Stimulated activated CD4-positive, alpha-beta T cell treated with anti-CD3 and anti-CD28 coated beads, Interleukin-15, amount 100 ng/mL, for 1 hour (primary cell): ENCODE measurements around the gene POLR3H.

Experiments
- DNase-seq, 2 donors: peaks; one replicate each; pipeline ENCODE4 v3.0.0-alpha.2; 2020; ENCODE audit warnings: low read depth in 1 of 2, low spot score in 1 of 2

Gene POLR3H

DNA sequence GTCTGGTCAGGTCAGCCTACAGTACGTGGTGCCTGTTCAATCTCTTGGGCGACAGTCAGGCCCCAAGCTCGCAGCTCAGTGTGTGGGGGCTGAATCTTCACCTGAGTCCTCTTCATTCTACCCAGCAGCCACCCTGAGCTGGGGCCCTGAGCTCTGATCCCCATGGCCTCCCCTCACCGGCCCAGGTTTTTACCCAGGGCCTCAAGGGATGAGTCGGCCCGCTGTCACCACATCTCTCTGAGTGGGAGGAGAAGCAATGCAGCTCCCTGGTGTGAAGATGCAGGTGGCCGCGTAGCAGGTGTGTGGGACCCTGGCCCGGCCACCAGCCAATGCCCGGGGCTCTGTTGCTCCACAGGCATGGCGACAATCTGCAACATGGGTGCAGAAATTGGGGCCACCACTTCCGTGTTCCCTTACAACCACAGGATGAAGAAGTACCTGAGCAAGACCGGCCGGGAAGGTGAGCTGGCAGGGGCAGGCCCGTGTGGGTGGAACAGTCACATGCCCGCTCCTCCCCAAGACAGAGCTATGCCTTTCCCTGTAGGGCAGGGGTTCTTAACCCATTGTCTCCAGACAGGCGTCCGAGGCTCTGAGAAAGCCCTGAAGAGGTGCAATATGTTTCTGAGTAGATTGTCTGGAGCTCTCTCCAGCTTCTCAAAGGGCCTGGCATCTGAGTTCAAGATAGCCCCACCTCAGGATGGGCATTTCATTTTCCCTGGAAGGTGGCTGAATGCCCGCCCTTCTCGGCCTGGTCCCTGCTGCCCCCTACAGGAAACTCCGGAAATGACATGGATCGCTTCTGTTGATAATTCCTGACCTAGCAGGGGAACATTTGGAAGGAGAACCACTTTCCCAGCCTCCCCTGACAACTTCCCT is 26.9 kb downstream of the POLR3H start:
- peak in 1 of 2 donors; percentile 25 for DNase-seq

DNA sequence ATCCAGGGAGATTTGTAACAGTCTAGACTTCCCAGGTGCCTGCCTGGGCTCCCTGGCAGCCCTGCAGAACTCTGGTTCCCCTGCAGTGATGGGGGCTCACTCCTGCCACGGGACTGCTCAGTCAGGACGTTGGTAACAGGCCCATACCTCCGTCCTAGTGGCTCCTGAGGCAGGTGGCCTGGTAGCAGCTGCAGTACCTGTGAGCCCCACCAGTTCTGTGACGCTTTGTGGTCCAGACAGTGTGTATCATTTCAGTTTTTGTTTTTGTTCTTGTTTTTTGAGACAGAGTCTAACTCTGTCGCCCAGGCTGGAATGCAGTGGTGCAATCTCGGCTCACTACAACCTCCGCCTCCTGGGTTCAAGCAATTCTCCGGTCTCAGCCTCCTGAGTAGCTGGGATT is 27.8 kb downstream of the POLR3H start:
- DNase-seq = no peak

DNA sequence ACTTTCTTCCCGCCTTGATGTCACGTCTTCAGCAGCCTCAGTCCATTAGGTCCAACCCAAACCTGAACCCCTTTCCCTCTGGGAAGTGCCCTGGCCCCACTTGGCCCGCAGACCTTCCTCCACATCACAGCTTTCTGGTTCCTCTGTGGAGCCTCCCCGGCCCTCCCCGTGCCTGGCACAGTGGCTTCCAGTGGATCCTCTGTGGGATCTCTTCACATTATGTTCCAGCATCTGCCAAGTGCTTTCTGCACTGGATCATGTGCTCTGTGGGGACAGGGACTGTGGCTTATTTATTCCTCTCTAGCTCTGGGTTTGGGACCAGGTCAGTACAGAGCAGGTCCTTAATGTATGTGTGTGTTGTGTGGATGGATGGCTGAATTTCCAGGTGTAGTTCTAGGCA is 30.9 kb downstream of the POLR3H start:
- DNase-seq = no peak

DNA sequence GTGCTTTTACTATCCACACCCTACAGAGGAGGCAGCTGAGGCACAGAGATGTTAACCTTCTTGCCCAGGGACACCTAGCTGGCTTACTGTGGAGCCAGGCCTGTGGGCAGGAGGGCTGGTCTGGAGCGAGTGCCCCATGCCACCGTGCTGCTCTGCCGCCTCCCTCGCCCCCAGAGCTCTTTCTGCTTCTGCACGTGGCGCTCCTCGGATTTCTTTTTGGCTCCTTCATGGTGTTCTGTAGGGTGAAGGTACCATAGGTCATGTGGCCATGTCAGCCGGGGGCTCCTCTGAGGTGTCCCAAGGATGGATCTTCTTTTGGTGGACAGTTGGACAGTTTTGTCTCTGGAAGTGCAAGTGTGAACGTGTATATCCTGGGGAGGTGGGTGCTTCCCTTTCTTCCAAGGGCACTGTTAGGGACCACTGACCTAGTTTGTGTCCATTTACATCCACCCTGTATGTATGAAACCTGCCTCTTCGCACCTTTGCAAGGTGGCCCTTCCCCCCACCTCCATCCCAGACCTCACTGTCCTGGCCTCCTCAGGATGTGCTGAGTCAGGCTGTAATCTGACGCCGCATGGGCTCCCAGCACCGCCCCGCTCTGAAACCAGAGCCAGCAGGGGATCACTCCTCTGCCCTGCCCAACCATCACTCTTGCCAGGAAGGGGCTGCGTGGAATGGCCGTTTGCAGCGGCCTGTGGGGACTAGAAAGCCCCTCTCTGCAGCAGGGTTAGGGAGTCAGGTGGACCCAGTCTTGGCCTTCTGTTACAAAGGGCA is 31.7 kb downstream of the POLR3H start:
- no peak for DNase-seq

DNA sequence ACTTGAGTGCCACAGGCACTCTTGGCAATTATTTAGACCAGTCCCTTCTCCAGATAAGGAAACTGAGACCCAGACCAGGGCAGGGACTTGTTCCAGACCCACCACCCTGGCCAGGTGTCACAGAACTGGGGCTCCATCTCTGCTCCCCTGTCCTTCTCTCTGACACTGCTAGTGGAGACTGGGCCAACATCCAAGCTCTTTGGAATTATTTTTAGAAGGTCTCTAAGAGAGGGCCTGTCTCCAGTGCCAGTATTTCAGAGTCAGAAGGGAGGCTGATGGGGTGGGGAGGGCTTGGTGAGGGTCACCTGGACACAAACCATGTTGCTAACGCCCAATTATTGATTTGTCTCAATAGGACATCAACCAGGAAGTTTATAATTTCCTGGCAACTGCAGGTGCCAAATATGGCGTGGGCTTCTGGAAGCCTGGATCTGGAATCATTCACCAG is 32.7 kb downstream of the POLR3H start:
- DNase-seq = no peak

DNA sequence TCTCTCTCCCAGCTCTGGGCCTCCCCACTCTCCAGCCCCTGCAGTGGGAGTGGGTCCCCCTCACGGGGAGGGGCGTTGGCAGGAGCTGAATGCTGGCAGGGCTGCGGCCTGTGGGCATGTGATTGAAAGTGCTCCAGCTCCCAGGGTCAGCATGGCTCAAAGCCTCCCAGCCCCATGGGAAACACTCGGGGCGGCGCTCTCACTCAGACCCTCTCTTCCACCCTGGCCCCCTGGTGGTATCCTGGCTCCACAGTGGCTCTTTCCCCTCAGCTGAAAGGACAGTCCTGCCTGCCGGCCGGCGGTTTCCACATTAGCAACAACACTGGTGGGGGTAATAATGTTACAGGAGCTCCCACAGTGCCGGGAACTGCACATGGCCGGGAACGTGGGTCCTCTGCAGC is 35.5 kb downstream of the POLR3H start:
- no peak for DNase-seq

DNA sequence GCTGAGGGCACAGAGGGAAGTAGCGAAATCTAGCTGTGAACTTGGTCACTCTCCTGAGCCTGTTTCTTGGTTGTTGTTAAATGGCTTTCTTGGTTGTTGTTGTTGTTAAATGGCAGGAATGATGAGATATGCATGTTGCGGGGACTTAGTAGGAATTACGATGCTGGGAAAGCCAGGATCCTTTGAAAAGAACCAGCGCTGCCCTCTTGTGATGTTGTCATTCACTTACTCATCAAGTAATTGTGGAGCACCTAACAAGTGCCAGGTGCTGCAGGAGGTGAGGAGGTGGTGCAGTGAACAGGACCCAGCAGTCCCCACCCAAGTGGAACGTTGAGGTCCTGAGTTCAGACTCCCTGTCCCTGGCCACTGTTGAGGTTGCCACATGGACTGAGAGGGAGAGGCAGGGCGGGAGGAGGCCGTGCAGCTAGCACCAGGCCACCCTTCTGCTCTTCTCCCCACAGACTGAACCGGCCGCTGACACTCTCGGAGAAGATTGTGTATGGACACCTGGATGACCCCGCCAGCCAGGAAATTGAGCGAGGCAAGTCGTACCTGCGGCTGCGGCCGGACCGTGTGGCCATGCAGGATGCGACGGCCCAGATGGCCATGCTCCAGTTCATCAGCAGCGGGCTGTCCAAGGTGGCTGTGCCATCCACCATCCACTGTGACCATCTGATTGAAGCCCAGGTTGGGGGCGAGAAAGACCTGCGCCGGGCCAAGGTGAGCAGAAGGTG is 36.8 kb downstream of the POLR3H start:
- DNase-seq = no peak

DNA sequence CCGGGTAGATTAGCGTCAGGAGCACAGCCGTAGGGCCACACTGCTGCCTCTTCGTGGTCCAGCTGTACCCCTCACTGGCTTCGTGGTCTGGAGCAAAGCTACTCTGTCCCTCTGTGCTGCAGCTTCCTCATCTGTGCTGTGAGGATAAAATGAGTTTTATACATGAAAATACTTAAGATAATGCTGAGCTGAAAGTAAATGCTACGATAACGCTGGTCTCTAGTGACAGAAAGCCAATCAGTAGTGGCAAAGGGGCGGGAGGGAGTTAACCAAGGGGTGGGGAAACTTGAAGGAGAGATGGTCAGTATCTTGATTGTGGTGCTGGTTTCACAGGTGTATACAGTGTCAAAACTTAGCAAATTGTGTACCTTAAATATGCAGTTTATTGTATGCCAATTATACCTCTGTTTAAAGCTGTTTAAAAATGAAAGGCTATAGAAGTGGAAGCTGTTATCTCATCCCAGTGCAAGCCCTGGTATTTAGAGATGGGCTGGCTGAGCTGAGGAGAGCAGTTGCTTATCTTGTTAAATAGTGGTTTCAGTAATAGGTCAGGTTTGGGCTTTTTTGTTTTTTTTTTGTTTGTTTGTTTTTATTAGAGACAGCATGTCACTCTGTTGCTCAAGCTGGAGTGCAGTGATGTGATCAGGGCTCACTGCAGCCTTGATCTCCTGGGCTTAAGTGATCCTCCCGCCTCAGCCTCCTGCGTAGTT is 38.6 kb downstream of the POLR3H start:
- DNase-seq = no peak

- no peak for DNase-seq
Measured at GRCh38 chr22:41504816-41505215, 39.5 kb downstream of the POLR3H start.

DNA sequence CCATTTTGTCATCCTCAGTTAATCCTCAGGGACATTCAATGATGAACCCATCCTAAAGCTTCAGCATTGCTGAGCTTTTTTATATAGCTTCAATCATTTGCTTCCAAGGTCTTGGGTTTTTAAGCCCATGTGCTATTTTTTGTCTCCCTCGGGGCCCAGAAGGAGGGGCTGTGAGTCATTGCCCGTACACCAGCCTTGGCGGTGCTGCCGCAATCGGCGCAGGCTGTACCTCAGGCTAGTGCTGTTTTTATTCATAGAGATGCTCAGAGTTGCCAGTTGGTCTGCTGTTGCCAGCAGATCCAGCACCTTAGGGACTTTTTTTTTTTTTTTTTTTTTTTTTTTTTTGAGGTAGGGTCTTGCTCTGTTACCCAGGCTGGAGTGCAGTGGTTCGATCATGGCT is 39.9 kb downstream of the POLR3H start:
- no peak for DNase-seq

DNA sequence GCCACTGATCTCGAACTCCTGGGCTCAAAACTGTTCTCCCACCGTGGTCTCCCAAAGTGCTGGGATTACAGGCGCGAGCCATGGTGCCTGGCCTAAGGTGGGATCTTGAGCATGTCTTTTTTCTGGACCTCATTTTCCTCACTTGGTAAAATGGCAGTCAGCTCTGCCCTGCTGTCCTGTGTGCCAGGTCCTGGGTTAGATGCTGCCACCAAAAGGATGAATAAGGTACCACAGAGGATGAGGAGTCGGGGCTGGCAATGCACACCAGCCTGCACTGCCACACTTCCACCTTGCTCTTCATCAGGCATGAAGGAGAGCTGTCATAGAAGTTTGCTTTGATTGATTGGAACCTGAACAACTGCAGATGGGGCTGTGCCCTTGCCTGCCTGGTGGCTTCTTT is 43.1 kb downstream of the POLR3H start:
- DNase-seq = no peak

DNA sequence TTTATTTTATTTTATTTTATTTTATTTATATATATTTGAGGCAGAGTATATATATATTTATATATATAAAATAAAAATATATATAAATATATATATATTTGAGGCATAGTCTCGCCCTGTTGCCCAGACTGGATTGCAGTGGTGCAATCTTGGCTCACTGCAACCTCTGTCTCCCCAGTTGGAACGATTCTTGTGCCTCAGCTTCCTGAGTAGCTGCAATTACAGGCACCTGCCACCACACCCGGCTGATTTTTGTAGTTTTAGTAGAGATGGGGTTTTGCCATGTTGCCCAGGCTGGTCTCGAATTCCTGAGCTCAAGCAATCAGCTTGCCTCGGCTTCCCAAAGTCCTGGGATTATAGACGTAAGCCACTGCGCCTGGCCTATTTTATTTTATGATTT is 44.0 kb downstream of the POLR3H start:
- no peak for DNase-seq

- DNase-seq = no peak
Measured at GRCh38 chr22:41499624-41500280, 44.5 kb downstream of the POLR3H start.

GRCh38 chr22:41498303-41498835 is 45.9 kb downstream of the POLR3H start:
- no peak for DNase-seq

DNA sequence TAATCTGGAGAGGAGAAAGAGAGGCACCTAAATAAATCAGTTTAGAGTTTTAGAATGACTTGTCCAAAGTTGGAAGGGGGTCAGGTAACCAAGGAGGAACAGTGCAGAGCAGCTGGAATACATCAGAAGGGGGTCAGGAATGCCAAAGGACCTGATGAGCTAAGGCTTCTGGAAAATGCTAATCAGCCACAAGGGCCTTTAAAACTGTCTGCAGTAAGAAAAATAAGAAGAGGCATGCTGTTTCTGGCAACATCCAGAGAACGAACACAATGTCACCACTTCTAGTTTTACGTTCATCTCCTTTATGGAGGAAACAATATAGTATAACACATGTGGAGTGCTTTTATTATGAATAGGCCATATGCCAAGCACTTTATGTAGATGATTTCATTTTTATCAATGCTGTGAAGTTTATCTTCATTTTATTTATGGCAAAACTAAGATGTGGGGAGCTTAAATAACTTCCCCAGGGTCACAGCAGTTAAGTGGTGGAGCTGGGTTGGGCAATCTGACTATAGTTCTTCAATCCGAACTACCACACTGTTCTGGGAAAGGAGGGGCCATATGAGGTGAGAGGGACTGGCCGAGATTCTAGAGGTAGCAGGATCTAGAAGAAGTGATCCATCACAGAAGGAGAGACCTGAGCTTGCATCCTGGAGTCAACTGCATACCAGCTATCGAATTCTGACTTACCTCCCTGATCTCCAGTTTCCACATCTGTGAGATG is 52.7 kb downstream of the POLR3H start:
- no peak for DNase-seq

GRCh38 chr22:41488596-41489385 is 55.5 kb downstream of the POLR3H start:
- no peak for DNase-seq

- DNase-seq = no peak
Measured at GRCh38 chr22:41488076-41488475, 56.2 kb downstream of the POLR3H start.

DNA sequence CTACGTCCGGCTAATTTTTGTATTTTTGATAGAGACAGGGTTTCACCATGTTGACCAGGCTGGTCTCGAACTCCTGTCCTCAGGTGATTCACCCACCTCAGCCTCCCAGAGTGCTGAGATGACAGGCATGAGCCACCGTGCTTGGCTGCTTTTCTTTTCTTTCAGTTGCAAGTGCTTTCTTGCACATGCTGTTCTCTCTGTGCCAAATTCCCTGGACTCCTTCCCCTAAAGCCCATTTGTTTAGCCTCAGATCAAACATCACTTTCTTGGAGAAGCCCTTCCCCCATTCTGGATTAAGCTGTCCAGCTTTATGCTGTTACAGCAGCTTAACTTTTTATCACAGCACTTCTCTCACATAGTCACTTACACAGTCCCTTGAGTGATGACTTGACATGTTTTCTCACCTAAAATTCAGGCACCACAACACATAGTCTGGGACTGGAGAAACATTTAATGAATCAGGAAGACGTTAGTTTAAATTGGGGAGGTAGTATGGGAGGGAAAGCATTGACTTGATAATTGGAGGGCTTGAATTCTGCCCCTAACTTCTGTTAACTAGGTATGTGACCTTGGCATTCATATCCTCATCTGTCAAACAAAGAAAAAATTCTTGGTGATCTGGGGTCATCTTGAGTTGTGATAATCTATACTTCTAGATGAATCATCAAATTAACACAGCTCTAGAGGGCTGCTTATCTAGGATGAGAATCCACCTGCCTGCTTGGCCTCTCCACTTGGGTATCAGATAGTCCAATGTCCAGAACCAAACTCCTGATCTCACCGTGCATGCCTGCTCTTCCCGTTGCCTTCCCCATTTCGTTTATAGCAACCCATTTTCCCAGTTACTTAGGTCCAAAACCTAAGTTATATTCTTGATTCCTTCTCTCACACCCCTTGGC is 57.0 kb downstream of the POLR3H start:
- DNase-seq = no peak
